Brain microvascular endothelial cell (primary cell): Measurements from ENCODE around the gene PRKG1.

Experiments
- DNase-seq: peaks from one replicate; pipeline ENCODE4 v3.0.0-alpha.2; 2020
- H3K27ac ChIP-seq: fragments of 250-450 bp; sonication (Bioruptor Pico); 2 replicates; pipeline ENCODE4 v1.5.1; 2020; ENCODE audit warnings: mild to moderate bottlenecking, moderate library complexity
- H3K27me3 ChIP-seq: fragments of 250-450 bp; sonication (Bioruptor Pico); replicated peaks from 2 replicates; pipeline ENCODE4 v1.5.1; 2020; ENCODE audit warnings: mild to moderate bottlenecking
- H3K36me3 ChIP-seq: fragments of 250-450 bp; sonication (Bioruptor Pico); replicated peaks from 2 replicates; pipeline ENCODE4 v1.5.1; 2020; ENCODE audit warnings: mild to moderate bottlenecking
- H3K4me3 ChIP-seq: 2 replicates; pipeline ENCODE4 v1.5.1; 2011; ENCODE audit warnings: low read depth, mild to moderate bottlenecking, control low read depth, low read length, moderate library complexity
- CTCF ChIP-seq: IDR thresholded peaks from 2 replicates; pipeline ENCODE4 v1.5.1; 2011; ENCODE audit warnings: low read depth, mild to moderate bottlenecking, moderate library complexity, low read length, control low read depth, inconsistent platforms; ENCODE audit errors: missing control alignments
- in situ Hi-C: cut with HindIII; loops from 2 replicates; pipeline ENCODE4 v1.10.0; 2017; ENCODE audit warnings: low sequenced_read_pairs, low pct_ligation_motif_present

Gene PRKG1

GRCh38 chr10:51876503-51876902 lies 802.2 kb downstream of the PRKG1 start:
- no peaks in the 10 kb centered on the region for H3K27me3 ChIP-seq
- no peak for DNase-seq
- no peaks in the 10 kb centered on the region for H3K36me3 ChIP-seq
- in situ Hi-C loops: no loop called here
- TF ChIP-seq CTCF: no peak
- H3K4me3 ChIP-seq: no peak overlapping the region
- no peak overlapping the region for H3K27ac ChIP-seq

DNA sequence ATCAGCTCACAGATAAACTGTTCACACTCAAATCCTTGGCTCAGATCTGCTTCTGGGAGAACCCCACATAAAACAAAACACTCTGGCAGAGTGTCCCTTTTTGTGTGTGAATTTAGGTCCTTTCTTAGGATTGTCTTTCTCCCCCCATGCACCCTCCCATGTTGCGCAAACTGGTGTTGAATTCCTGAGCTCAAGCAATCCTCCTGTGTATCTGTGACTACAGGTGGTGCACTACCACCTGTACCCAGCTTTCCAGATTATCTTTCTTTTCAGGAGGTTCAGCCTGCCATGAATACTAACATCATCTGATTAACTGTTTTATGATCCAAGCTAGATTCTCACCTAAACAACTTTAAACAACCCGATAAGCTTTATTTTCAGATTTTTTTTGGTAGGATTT lies 802.7 kb downstream of the PRKG1 start:
- H3K36me3 ChIP-seq: no peaks in the 10 kb centered on the region
- H3K27me3 ChIP-seq: no peaks in the 10 kb centered on the region
- no peak for DNase-seq
- no peak for TF ChIP-seq CTCF
- H3K27ac ChIP-seq: no peak overlapping the region
- in situ Hi-C loops: no loop called here
- no peak overlapping the region for H3K4me3 ChIP-seq

- Histone ChIP-seq H3K36me3 (no peaks in the 10 kb centered on the region), H3K27ac (no peak overlapping the region), H3K27me3 (no peaks in the 10 kb centered on the region), H3K4me3 (no peak overlapping the region)
- in situ Hi-C loops: no loop called here
- no peak for DNase-seq
- TF ChIP-seq CTCF: no peak
Measured at GRCh38 chr10:51877636-51878035, 803.3 kb downstream of the PRKG1 start.

- Histone ChIP-seq H3K27me3 (no peaks in the 10 kb centered on the region), H3K36me3 (no peaks in the 10 kb centered on the region), H3K27ac (peak overlapping the region; percentile 98), H3K4me3 (no peak overlapping the region)
- peak; percentile 20 for DNase-seq
- TF ChIP-seq CTCF: no peak
- in situ Hi-C loops: no loop called here
Measured at GRCh38 chr10:51878695-51879094, 804.4 kb downstream of the PRKG1 start.

GRCh38 chr10:51879238-51879637 lies 805.0 kb downstream of the PRKG1 start:
- TF ChIP-seq CTCF: no peak
- Histone ChIP-seq H3K36me3 (no peaks in the 10 kb centered on the region), H3K27ac (peak overlapping the region; percentile 98), H3K4me3 (no peak overlapping the region), H3K27me3 (no peaks in the 10 kb centered on the region)
- in situ Hi-C loops: no loop called here
- DNase-seq: peak; percentile 99

- H3K27me3 ChIP-seq: no peaks in the 10 kb centered on the region
- DNase-seq: no peak
- no peaks in the 10 kb centered on the region for H3K36me3 ChIP-seq
- no peak for TF ChIP-seq CTCF
- no peak overlapping the region for H3K27ac ChIP-seq
- in situ Hi-C loops: no loop called here
- H3K4me3 ChIP-seq: no peak overlapping the region
Measured at GRCh38 chr10:51881213-51881612, 806.9 kb downstream of the PRKG1 start.
